GM12873 (cell line): ENCODE results near the gene NDUFS2.

ENCODE experiments used
- TF ChIP-seq, protein P1 (sequence below): IDR thresholded peaks from 2 replicates; pipeline ENCODE4 v1.5.1; 2012; ENCODE audit warnings: low read depth, mild to moderate bottlenecking, moderate library complexity, low read length, control low read depth; ENCODE audit not compliant: insufficient read depth; ENCODE audit errors: missing control alignments

The NDUFS2 gene

DNA sequence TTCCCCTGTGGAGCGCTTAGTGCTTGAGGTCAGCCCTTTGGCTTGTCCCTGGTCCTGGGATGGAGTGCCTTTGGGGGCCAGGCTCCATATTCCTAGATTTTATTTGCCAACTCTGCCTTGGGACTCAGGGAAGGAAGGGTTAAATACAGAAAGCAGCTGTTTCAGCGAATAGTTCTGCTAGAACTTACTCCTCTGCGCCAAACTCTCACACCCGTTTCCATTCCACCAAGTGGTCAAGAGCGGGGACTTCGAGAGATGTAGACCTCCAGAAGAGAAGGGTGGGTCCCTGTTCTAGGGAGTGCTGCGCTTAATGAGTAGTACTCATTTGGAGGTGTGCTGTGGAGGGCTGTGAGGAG lies 23.0 kb downstream of the NDUFS2 start:
- TF ChIP-seq, protein P1, sequence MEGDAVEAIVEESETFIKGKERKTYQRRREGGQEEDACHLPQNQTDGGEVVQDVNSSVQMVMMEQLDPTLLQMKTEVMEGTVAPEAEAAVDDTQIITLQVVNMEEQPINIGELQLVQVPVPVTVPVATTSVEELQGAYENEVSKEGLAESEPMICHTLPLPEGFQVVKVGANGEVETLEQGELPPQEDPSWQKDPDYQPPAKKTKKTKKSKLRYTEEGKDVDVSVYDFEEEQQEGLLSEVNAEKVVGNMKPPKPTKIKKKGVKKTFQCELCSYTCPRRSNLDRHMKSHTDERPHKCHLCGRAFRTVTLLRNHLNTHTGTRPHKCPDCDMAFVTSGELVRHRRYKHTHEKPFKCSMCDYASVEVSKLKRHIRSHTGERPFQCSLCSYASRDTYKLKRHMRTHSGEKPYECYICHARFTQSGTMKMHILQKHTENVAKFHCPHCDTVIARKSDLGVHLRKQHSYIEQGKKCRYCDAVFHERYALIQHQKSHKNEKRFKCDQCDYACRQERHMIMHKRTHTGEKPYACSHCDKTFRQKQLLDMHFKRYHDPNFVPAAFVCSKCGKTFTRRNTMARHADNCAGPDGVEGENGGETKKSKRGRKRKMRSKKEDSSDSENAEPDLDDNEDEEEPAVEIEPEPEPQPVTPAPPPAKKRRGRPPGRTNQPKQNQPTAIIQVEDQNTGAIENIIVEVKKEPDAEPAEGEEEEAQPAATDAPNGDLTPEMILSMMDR, result no peak

DNA sequence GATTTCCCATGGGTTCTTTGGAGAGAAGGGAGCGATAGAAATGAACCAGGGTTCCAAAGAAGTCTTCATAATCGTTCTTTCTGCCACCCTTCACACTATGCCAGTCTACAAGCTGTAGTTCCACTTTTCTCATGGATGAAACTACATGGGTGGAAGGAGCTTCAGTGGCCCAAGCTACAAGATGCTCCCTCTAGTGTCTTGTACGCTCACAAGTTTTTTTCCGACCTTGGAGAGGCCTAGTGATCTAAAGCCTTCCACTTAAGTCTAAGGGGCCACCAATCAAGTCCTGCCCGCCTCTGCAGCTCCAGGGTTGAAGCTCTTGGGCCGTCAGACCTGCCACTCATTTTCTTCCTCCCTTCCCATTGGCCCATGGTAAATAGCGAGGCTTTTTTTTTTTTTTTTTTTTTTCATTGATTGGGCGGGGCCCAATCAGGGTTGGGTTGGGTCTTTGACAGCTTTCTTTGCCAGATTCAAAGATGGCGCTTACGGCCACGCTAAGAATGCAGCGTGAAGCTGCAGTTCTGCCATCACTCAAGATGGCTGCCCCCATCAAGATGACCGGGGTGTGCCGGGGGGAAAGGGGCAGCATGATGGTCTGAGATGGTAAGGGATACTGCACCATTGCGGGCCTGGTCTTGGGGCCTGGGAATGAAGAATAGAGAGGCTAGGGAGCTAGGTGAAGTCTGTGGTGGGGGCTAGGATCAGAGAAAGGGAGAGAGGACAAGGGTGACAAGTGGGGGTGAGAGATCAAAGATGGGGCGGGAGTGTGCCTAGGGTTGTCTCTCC lies 23.6 kb downstream of the NDUFS2 start, which contains the start of gene TOMM40L:
TOMM40L (plus strand) TSS at position 527 of the 786 bp plus-strand sequence. CDS start 430 bp downstream, outside the sequence.
- TF ChIP-seq, protein P1, result peak; percentile 75

DNA sequence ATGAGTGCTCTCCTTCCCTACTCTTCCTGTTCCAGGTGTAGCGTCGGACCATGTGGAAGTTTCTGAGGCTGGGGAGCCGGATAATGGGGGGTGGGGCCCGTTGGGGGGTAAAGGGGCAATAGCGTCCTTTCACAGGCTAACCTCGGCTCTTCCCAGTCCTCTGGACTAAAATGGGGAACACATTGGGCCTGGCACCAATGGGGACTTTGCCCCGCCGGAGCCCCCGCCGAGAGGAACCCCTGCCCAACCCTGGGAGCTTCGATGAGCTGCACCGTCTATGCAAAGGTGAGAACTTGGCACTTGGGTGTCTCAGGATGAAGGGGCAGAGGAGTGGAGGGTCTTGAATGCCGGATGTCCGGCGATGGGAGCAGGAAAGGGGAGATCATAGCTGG lies 24.1 kb downstream of the NDUFS2 start:
- TF ChIP-seq, protein P1, result no peak

DNA sequence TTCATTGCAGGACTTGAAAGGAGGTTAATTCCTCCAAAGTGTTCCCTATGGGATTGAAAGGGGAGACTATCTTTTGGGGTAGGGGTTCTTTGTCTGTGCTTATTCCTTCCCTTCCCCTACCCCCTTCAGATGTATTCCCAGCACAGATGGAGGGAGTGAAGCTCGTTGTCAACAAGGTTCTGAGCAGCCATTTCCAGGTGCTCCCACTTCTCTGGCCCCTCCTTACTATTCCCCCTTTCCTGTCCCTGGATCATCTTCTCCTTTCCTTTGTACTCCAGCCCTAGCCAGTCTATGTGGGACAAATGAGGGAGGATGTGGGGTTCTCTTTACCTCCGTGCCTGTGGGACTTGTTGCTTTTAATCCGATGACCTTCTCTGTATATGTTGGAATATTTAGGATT lies 24.6 kb downstream of the NDUFS2 start:
- TF ChIP-seq, protein P1, result no peak

DNA sequence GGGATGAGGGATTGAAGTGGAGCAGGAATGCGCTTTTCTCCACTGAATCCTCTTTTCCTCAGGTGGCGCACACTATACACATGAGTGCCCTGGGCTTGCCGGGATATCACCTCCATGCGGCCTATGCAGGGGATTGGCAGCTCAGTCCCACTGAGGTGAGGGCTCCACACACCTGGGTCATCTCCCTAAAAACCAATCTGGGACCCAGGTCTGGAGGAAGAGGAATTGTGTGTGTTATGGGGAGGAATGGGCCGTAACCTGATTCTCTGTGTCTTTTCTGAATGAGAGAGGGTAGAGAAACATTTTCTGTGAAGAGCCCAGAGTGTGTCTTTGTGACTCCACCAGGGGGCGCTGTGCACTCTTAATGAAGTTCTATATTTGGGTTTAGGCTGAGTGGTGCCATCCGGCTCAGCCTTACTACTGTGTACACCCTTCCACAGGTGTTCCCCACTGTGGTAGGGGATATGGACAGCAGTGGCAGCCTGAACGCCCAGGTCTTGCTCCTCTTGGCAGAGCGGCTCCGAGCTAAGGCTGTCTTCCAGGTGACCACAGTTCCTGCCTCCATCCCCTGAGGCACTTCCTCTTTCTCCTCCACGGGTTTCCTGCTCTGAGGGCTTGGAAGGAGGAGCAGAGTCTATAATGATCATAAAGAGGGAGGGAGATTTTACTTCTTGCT lies 25.2 kb downstream of the NDUFS2 start:
- TF ChIP-seq, protein P1, result peak; percentile 87

DNA sequence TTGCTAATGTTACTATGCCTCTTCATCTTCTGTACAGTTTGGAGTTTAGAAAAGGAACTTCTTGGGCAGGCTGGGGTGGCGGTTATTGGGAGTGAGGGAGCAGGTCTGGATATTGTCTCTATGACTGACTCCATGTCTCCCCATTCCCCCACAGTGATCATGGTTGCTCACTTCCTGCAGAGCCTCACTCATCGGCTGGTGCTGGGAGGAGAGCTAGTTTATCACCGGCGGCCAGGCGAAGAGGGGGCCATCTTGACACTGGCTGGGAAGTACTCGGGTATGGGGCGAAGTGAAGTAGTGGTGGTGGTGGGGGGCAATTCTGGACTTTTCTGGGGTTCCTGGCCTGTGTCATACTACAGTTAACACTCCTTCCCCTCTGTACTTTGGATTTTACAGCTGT lies 25.9 kb downstream of the NDUFS2 start:
- TF ChIP-seq, protein P1, result no peak

DNA sequence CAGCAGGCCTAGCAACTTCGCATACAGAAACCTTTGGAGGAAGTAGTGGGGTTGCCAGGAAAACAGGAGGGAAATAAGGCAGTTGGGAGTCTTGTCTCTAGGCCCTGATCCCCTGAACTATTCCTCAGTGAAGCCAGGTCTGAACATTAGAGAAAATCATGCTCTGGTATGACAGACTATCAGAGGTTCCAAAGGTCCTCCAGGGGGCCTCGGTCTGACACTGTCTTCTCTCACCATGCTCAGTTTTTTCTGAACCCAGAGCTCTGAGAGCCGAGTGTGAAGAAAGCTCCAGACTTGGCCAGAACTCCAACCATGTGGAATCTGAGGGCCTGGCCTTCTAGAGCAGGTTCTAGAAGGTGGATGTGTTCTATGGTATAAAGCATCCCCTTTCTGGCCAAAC lies 27.7 kb downstream of the NDUFS2 start:
- TF ChIP-seq, protein P1, result peak; percentile 25
